K562 (cell line): Measurements from ENCODE around the gene FBXO46. TPM values are rescaled to one million over a fixed set of nuclear protein-coding genes. Genes with fewer than 3 reads are reported as not detected.
A peak's percentile ranks its signal among the peaks of the same experiment; 100 is the strongest.

Experiments used
- ATAC-seq: fragments of 200-7000 bp; cut with Tn5 transposase; 3 replicates; pipeline ENCODE4 v1.9.1; 2020; ENCODE audit warnings: moderate library complexity
- BruUV-seq: library from RNA; stranded (reverse); fragments of 400-500 nt; replicated peaks from 2 replicates; lab custom pipeline; 2021; lab: Mats Ljungman, UMichigan
- CTCF ChIA-PET: fragments of 300-600 bp; formaldehyde crosslinking; extraction: SDS; loops from one replicate; lab custom pipeline; 2021; ENCODE audit warnings: low intra/inter-chr PET ratio; lab: Yijun Ruan, JAX
- POLR2A ChIA-PET: fragments of 300-600, 350-650 bp; sonication (Branson Sonifier 250); formaldehyde crosslinking; extraction: SDS; loops from one replicate; lab custom pipeline; 2021; ENCODE audit warnings: antibody characterized with exemption, inconsistent platforms; lab: Yijun Ruan, JAX
- DNase-seq, 4 experiments: peaks; one replicate each; pipeline versions ENCODE4 v3.0.0 to v3.0.0-alpha.2; 2011 to 2018; ENCODE audit warnings: low spot score in 3 of 4, mixed read lengths in 3 of 4; ENCODE audit errors: extremely low read depth in 1 of 4
- FAIRE-seq: peaks from 2 replicates; lab custom pipeline; 2011; peaks lifted over from hg19 to GRCh38; lab: Jason Lieb, UNC
- H2AFZ ChIP-seq: 2 replicates; pipeline ENCODE4 v1.6.0; 2011; ENCODE audit warnings: low read depth, low read length, control low read depth, inconsistent platforms
- H3K27ac ChIP-seq: fragments of 200-600 bp; 3 replicates; pipeline ENCODE4 v1.8.0; 2011; ENCODE audit warnings: low read depth, mild to moderate bottlenecking, control low read depth, inconsistent platforms, low read length, moderate library complexity, mixed read lengths; ENCODE audit errors: extremely low read depth
- H3K27me3 ChIP-seq, 2 experiments: fragments of 300-600 bp in 1 of 2; 2 replicates in 1 of 2; 3 replicates in 1 of 2; pipeline versions ENCODE4 v1.6.0 to v1.8.0; 2011; ENCODE audit warnings: inconsistent platforms in 2 of 2, low read length in 2 of 2, mild to moderate bottlenecking in 1 of 2, mixed read lengths in 1 of 2, moderate library complexity in 1 of 2; ENCODE audit not compliant: control insufficient read depth in 2 of 2, insufficient read depth in 2 of 2
- H3K36me3 ChIP-seq: fragments of 300-600 bp; 3 replicates; pipeline ENCODE4 v1.8.0; 2011; ENCODE audit warnings: mild to moderate bottlenecking, low read length, inconsistent platforms; ENCODE audit not compliant: control insufficient read depth, insufficient read depth
- H3K4me1 ChIP-seq, 2 experiments: fragments of 200-600 bp in 1 of 2; replicated peaks in 1 of 2; 2 replicates in 1 of 2; 3 replicates in 1 of 2; pipeline versions ENCODE4 v1.5.1 to v1.8.0; 2011; ENCODE audit warnings: inconsistent platforms in 2 of 2, low read length in 2 of 2, mild to moderate bottlenecking in 1 of 2, mixed read lengths in 1 of 2, moderate library complexity in 1 of 2; ENCODE audit not compliant: control insufficient read depth in 2 of 2, insufficient read depth in 2 of 2
- H3K4me2 ChIP-seq: 2 replicates; pipeline ENCODE4 v1.6.1; 2011; ENCODE audit warnings: low read length, control low read depth, inconsistent platforms, mixed read lengths; ENCODE audit not compliant: insufficient read depth
- H3K4me3 ChIP-seq: fragments of 200-600 bp; sonication (generic), shearing (Covaris generic); 2 replicates; pipeline ENCODE4 v1.5.1; 2016; ENCODE audit warnings: control low read depth, inconsistent platforms
- H3K79me2 ChIP-seq: fragments of 200-600 bp; 3 replicates; pipeline ENCODE4 v1.8.0; 2011; ENCODE audit warnings: low read length, inconsistent platforms; ENCODE audit not compliant: control insufficient read depth, insufficient read depth
- H3K9ac ChIP-seq, 2 experiments: 2 replicates each; pipeline versions ENCODE4 v1.6.0 to v1.6.1; 2011; ENCODE audit warnings: low read depth in 2 of 2, low read length in 2 of 2, control low read depth in 1 of 2, inconsistent platforms in 1 of 2, mild to moderate bottlenecking in 1 of 2, mixed read lengths in 1 of 2; ENCODE audit not compliant: insufficient read depth in 1 of 2
- H3K9me1 ChIP-seq: one replicate; pipeline ENCODE4 v1.6.0; 2011; ENCODE audit warnings: inconsistent platforms, mild to moderate bottlenecking, low read length, moderate library complexity; ENCODE audit not compliant: control insufficient read depth, insufficient read depth
- H3K9me3 ChIP-seq: replicated peaks from 2 replicates; pipeline ENCODE4 v1.5.1; 2011; ENCODE audit warnings: low read depth, low read length, inconsistent platforms; ENCODE audit not compliant: control insufficient read depth, insufficient read depth
- H4K20me1 ChIP-seq: replicated peaks from 2 replicates; pipeline ENCODE4 v1.6.1; 2011; ENCODE audit warnings: low read length, inconsistent platforms, mixed read lengths; ENCODE audit not compliant: control insufficient read depth, insufficient read depth
- AFF4 ChIP-seq: sonication (generic); formaldehyde crosslinking; IDR thresholded peaks from 2 replicates; pipeline ENCODE4 v1.8.0; 2023; ENCODE audit warnings: mild to moderate bottlenecking, missing genetic modification reagents
- BACH1 ChIP-seq: fragments of 200-800 bp; sonication (Bioruptor generic); IDR thresholded peaks from 2 replicates; pipeline ENCODE4 v1.6.1; 2016; ENCODE audit warnings: missing genetic modification characterization, missing compliant biosample characterization
- CREB3L1 ChIP-seq: fragments of 450-650 bp; IDR thresholded peaks from 2 replicates; pipeline ENCODE4 v1.6.1; 2014; ENCODE audit warnings: low read depth, mild to moderate bottlenecking, moderate library complexity, borderline replicate concordance
- CXXC5 ChIP-seq: fragments of 250-450 bp; sonication (Bioruptor Pico); IDR thresholded peaks from 2 replicates; pipeline ENCODE4 v1.8.0; 2022; ENCODE audit warnings: inconsistent platforms, mild to moderate bottlenecking, moderate library complexity
- DACH1 ChIP-seq: fragments of 450-650 bp; IDR thresholded peaks from 2 replicates; pipeline ENCODE4 v1.6.1; 2018; ENCODE audit not compliant: partially characterized antibody
- FIP1L1 ChIP-seq: fragments of 200-400 bp; formaldehyde crosslinking; IDR thresholded peaks from 2 replicates; pipeline ENCODE4 v1.6.1; 2018; ENCODE audit warnings: mild to moderate bottlenecking, low read depth, low read length; ENCODE audit not compliant: poor library complexity, severe bottlenecking
- FOXJ2 ChIP-seq: fragments of 200-800 bp; sonication (Bioruptor generic); IDR thresholded peaks from 2 replicates; pipeline ENCODE4 v1.6.1; 2016; ENCODE audit warnings: missing genetic modification characterization, missing compliant biosample characterization
- FOXO4 ChIP-seq: fragments of 450-650 bp; formaldehyde crosslinking; IDR thresholded peaks from 2 replicates; pipeline ENCODE4 v1.4.0; 2020; ENCODE audit warnings: mild to moderate bottlenecking, moderate library complexity
- GATAD2A ChIP-seq: fragments of 450-650 bp; IDR thresholded peaks from 2 replicates; pipeline ENCODE4 v1.6.1; 2017
- HOXB6 ChIP-seq: fragments of 250-450 bp; sonication (Bioruptor Pico); IDR thresholded peaks from 2 replicates; pipeline ENCODE4 v1.5.1; 2022; ENCODE audit warnings: mild to moderate bottlenecking, borderline replicate concordance
- MECOM ChIP-seq: fragments of 250-450 bp; sonication (Bioruptor Pico); IDR thresholded peaks from 2 replicates; pipeline ENCODE4 v1.8.0; 2022; ENCODE audit warnings: inconsistent platforms
- POLR2G ChIP-seq: fragments of 200-400 bp; formaldehyde crosslinking; IDR thresholded peaks from 2 replicates; pipeline ENCODE4 v1.6.1; 2017; ENCODE audit warnings: low read depth, mild to moderate bottlenecking, antibody characterized with exemption, low read length, moderate library complexity
- SMARCE1 ChIP-seq: fragments of 450-650 bp; IDR thresholded peaks from 2 replicates; pipeline ENCODE4 v1.7.1; 2016; ENCODE audit warnings: mild to moderate bottlenecking
- SOX6 ChIP-seq: fragments of 450-650 bp; IDR thresholded peaks from 2 replicates; pipeline ENCODE4 v1.6.1; 2014; ENCODE audit warnings: mild to moderate bottlenecking
- ZNF778 ChIP-seq: fragments of 450-650 bp; formaldehyde crosslinking; IDR thresholded peaks from 2 replicates; pipeline ENCODE4 v1.4.0; 2020; ENCODE audit warnings: mild to moderate bottlenecking, moderate library complexity
- WGBS: fragments of 100-300 bp; shearing (Covaris generic); methylation state at CpG from one replicate; pipeline ENCODE4 v1.1.6; 2016; ENCODE audit warnings: low coverage, mixed read lengths; ENCODE audit not compliant: insufficient coverage; ENCODE audit errors: missing lambda C conversion rate; 5-methylcytosine and 5-hydroxymethylcytosine counted together
- in situ Hi-C: fragments of 300-500 bp; cut with MboI; formaldehyde crosslinking; loops from 4 replicates; pipeline ENCODE4 v1.15.0; 2018; ENCODE audit warnings: inconsistent platforms, mixed read lengths
- intact Hi-C: fragments of 100-400 bp; cut with micrococcal nuclease; formaldehyde crosslinking; loops from 2 replicates; pipeline ENCODE4 v1.14.2; 2022
- polyA plus RNA-seq, 8 experiments: library from polyadenylated mRNA; depleted of rRNA in 4 of 8; stranded (reverse) in 5 of 8; unstranded in 3 of 8; fragments of >200 nt; fragmentation: Nextera tagmentation in 2 of 8; fragmentation: Illumina TruSeq in 1 of 8; extraction: Ambion mirVana in 2 of 8; extraction: Trizol in 1 of 8; gene quantifications; 2 replicates each; pipeline versions ENCODE4 v1.2.1 to v1.2.3, GENCODE V29; 2011 to 2014; ENCODE audit warnings: inconsistent platforms in 1 of 8, missing spikeins in 1 of 8
- total RNA-seq, 7 experiments: library from RNA; depleted of rRNA in 6 of 7; stranded (reverse); fragments of >200 nt in 6 of 7; fragmentation: Illumina TruSeq in 2 of 7; extraction: Trizol in 2 of 7; gene quantifications; 2 replicates each; pipeline versions ENCODE4 v1.2.1 to v1.2.3, GENCODE V29; 2011 to 2021; ENCODE audit warnings: low replicate concordance in 1 of 7

The FBXO46 gene
- total and polyA plus RNA-seq, 9 of the 15 experiments (the other 6 are each of a cell fraction or from before 2014, with no cell fraction given) = 1.5 to 36.1 (median 7.3) TPM

GRCh38 chr19:45768984-45769782 lies 38.5 kb upstream of the FBXO46 start, which contains the start of gene SIX5:
Gene SIX5 (minus strand): TSS chr19:45769252. CDS start chr19:45768844, 408 bp downstream.
- peaks cover 7% of the 10 kb centered on the region; the same call in 1 of the 3 replicates for H3K36me3 ChIP-seq
- in situ Hi-C loops = no loop called here
- TF ChIP-seq SOX6 (no peak), MECOM (CRISPR knock-in tag) (no peak), CXXC5 (peak; percentile 92), HOXB6 (0 out of 2 replicates have a peak, but pooled peaks have one; percentile 13), FOXJ2 (peak; percentile 55; the same call in 1 of the 2 replicates), BACH1 (tag) (no peak), DACH1 (peak; percentile 100), POLR2G (peak; percentile 77), ZNF778 (CRISPR knock-in tag) (no peak), CREB3L1 (peak; percentile 42; the same call in 1 of the 2 replicates), GATAD2A (peak; percentile 84; the same call in 1 of the 2 replicates), FIP1L1 (peak; percentile 84), AFF4 (CRISPR knock-in tag) (no peak), FOXO4 (no peak), SMARCE1 (peak; percentile 42; the same call in 1 of the 2 replicates)

More at GRCh38 chr19:45768984-45769782, 38.5 kb upstream of the FBXO46 start, which contains the start of gene SIX5:
- H3K9me3 ChIP-seq = no peaks in the 10 kb centered on the region
- CTCF ChIA-PET = interaction anchor here (1.4 to 2.9 kb wide), 3 partner anchors 30 to 308 kb away, joined by 5 to 22 read pairs (median 14); no protein-coding TSS in a partner anchor
- POLR2A ChIA-PET = interaction anchor here (0.6 to 5.9 kb wide), 16 partner anchors 13 to 249 kb away, joined by 3 to 70 read pairs (median 4); partner anchors contain the start of genes DMPK, DMWD, FBXO46 and QPCTL
- peak within 1 kb of the TSS; percentile 92 for H3K4me2 ChIP-seq
- peak within 1 kb of the TSS; percentile 87 for H2AFZ ChIP-seq
- H3K27ac ChIP-seq = peak within 1 kb of the TSS; percentile 77
- TSS peak; percentile 57 for BruUV-seq
- no peak for FAIRE-seq
- H3K4me1 ChIP-seq = peaks cover 10 to 78% of the 10 kb centered on the region in 2 experiments; a peak in 4 of 5 replicates
- DNase-seq = peak; percentile 93 to 98 (median 96)
- peak within 1 kb of the TSS; percentile 69 to 98 for H3K9ac ChIP-seq
- no peaks in the 10 kb centered on the region for H3K27me3 ChIP-seq
- peaks cover 17% of the 10 kb centered on the region; the same call in 2 of the 3 replicates for H3K79me2 ChIP-seq
- H3K9me1 ChIP-seq = no peaks in the 10 kb centered on the region
- peak within 1 kb of the TSS; percentile 56 for H3K4me3 ChIP-seq
- 2% methylated on average over 51 of the region's 70 CpGs for WGBS
- ATAC-seq = peak; percentile 76
- intact Hi-C loops = no loop called here
- H4K20me1 ChIP-seq = no peaks in the 10 kb centered on the region
